ENCODE data around the gene NRP1.

Gene NRP1

DNA sequence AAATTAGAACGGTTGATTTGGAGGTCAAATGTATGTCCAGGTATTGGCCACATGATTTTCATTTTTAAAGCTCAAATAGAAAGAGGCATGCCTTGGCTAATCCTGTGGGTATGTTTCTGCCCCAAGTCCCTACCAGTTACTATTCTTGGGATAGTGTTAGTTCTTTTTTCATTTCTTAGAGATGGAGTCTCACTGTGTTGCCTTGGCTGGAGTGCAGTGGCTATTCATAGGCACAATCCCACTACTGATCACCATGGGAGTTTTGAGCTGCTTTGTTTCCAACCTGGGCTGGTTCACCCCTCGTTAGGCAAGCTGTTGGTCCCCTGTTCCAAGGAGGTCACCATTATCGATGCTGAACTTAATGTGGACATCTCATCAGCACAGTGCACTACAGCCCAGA lies 46.3 kb downstream of the NRP1 start:
- no peak for DNase-seq

DNA sequence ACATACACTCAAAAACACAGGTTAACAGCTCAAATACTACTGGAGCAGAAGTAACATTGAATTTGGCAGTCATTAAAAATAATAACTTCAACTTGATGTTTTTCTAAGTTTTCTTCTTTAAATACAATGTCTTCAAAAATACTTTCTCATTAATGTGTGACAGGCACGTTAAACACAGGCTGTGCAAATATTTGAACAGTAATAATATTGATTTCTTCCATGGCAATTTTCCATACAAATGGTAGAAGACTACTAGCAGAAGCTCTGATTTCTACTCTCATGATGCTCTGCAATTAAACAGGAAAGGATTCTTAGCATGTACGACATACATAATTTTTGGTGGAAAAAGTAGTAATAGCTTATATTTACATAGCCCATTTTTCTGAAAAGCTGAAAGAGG lies 47.4 kb downstream of the NRP1 start:
- DNase-seq, result no peak

DNA sequence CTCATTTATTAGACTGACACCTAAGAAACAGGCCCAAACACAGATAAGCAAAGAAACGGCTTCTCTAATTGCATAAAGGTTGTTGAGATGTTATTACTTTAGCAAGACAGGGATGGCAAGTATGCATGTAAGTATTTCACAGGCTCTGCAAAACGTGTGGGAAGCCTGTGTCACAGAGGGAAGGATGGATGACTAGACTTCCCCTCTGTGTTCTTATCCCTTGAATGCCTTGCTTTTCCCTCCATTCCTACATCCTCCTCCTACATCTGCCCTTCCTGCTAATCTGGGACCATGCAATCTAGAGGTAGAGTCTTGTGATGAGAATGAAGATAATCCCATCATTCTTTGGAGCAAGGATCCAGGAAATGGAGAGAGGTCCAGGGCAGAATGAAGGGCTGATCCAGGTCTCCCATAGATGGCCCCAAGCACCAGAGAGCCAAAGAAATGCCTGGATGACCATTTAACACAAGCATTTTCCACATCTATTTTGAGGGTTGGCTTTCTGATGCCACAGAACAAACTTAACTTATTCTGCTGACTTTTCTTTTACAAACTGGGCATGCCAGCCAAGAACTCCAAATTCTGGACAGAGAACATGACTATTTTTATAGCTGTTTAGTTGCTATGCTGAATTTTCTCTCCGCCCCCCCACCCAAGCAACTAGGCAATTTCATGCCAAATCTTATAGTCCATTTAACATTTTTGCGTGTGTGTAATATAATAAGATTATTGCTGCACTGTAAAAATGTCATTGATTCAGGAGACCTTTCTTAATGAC lies 48.1 kb downstream of the NRP1 start:
- DNase-seq, result no peak

DNA sequence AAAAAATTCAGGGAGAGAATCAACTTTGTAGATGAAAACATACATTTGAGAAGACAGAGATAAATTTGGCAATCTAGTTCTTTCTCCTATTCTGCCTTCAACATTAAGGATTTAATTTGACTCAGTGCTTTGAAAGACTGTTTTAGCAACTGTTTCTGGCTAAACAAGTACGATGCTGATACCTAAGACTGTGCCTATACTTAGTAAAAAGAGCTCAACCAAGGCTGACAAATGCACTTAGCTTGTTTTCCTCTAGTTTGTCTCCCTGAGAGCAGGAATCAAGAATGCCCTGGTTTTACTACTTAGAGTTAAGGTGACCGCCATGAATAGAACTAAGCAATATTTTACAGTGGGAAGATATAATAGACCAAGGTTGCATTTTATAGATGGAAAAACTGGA lies 49.5 kb downstream of the NRP1 start:
- no peak for DNase-seq

DNA sequence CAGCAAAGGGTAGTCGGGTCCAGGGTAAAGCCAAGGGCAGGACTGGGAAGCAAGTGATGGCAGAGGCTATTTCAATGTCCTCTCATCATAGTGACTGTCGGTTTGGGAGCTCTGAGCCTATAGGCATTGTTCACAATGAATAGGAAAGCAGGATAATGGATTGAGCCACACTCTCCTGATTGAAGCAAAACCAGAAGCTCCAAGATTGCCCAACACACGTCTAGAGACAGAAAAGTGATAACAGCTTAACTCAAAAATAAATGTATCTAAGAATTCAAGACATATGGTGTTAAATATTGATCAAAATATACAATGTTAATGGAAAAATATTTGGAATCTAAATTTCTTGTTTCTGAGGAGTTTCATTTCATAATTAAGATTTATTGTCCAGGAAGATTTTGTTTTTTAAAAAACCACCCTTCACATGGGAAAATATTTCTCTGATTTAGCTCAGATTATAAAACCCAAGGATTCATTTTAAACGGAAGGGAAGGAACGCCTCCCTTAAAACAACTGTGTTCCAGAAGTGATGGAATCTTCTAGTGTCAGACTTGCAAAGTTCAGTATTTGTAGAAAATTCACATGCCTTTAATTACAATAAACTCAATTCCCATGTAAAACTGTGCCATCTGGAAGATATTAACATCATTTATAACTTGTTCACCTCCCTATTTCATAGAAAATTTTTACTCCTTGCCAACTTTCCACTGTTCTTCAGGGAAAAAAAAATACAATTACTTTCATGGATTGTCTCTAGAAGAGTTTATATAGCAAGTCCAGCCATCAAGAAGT lies 54.5 kb downstream of the NRP1 start:
- no peak for DNase-seq

DNA sequence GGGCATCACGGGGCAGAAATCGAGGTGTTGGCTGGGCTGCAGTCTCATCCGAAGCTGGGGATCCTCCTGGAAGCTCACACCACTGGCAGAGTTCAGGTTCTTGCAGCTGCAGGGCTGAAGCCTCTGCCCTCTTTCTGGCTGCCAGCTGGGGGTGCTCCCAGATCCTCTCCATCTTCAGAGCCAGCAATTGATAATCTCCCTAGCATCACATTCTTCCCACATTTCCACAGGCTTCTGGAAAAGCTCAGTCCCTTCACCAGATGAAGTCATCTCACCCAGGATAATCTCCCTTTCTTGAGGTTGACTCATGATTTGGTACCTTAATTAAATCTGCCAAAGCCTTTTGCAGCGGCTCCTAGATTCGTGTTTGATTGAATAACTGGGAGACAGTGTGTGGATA lies 55.2 kb downstream of the NRP1 start:
- no peak for DNase-seq

DNA sequence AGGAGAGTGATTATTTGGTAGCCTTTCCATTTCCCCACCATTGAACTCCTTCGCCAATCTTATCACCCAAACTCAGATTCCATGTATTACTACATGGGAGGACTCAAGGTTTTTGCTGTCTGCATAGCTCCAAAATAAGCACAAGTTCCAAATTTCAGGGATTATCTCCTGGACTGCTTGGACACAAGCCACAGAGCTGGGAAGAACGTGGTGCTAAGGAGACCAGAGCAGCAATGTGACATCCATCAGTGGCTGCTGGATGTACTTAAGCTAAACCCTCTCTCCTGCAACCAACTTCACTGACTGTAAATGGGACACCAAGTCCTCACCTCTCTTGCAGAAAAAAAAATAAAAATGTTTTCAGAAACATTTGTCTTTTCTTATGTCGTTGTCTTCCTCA lies 56.3 kb downstream of the NRP1 start:
- no peak for DNase-seq

DNA sequence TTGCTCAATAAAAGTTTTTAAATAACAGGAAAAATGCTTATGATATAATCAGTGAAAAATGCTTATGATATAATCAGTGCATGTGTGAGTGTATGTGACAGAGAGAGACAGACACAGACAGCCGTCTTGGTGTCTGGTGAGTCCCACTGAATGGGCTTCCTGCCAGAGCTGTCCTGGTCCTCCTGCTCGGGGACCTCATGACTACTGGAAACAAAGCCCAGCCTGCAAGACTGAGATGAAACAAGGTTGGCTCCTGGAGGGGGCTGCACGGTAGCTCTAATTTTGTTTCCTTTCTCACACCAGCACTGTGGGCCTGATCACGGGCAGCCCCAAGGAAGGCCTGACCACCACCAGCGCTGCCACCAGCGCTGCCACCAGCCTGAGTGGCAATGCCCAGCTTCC lies 57.3 kb downstream of the NRP1 start:
- no peak for DNase-seq

DNA sequence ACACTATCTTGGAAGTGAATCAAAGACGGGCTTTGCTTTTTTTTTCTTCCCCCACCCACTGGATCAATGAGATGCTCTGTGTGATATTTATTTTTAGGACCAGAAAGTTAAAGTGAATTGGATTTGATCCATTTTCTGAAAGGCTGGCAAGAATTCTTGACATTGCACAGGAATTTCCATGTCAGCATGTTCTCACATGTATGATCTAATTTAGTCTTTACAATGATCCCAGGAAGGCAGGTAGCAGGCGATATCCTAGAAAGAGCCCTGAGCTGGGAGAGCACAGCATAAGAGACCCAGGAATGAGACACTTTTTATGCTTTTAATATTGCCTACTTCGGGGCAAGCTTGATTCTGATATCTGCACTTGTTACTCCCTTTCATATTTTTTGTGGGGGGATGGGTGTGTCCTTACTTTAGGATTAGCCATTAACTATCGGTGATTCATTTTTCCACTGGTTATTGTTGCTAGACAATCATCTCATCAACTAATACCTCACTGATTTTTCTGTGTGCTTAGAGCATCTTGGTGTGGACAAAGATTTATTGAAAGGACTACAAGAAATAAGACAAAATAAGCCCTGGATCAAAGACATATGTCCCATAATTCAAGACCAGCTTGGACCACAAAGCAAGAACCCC lies 58.1 kb downstream of the NRP1 start:
- no peak for DNase-seq

DNA sequence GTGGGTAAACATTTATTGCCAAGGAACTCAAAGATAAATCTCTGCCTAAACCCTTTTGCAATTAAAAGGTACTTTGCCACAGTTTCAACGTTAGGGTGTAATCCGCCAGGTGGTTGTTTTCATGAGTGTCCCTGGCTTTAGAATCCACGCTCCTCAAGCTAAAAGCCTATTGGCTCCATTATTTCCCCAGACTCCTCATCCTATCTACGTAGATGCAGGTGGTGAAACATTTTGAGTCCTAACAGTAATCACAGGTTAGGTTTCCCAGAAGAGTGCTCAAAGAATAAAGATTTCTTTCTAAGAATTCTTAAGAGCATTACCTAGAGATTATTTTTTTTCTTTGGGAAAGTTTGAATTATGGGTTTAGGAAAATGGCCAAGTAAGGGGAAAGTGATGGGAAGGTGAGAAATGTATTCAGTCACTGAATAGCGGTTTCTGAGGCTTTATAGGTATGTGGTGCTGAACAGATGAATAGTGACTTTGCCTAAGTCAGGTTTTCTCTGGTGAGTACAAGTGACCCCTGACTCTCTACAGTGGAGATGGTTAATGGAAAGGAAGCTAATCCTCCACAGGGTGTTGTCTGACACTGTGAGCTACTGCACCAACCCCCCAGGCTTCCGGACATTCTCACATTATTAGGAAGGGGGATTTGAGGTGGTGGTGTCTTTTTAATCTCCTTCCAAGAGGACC lies 60.2 kb downstream of the NRP1 start:
- no peak for DNase-seq

DNA sequence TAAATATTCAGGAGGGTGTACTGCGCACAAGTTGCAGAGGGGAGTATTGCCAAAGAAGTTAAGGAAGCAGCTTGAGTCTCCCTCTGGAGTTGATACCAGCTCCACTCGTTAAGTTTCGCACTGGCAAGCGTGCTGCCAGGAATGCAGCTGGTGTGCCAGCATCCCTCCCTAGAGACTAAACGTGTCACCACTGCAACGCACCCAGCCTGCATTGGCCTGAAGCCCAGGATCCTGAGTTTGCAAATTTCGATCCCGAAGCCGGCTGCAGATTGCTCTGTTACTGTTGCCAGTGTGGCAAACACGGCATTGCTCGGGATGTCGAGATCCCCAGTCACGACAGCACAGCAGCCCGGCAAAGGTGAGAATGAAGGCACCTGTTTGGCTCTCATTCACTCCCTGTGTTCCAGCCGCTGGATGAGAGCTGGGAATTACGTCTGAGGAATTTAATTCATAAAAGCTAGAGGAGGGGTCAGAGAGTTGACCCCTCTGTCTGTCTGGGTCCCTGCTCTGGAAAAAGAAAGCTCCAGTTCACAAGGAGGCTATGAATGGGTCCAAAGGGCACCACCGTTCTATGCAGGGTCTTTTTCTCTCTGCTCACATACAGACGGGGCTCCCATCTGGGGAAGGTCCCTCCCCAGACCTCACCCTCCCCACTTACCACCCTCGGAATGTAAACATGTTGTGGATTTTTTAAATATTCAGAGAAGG lies 61.0 kb downstream of the NRP1 start:
- no peak for DNase-seq

DNA sequence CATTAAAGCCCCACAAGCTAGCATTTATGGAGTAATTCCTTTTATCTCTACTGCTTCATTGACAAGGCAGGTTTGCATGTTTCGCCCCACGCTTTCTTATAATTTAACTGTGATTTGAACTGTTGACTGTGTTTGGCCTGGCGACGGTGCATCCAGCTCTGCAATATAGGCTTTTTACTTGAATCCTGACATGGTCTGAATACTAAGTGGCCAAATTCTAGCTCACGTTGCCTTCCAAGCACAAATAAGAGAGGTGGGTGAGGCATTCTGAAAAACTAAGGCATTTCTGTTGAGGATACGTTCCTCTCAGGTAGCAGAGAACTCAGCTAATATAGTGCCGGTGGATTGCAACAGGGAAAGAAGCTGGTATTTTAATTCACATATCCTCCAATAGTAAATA lies 61.8 kb downstream of the NRP1 start:
- no peak for DNase-seq

DNA sequence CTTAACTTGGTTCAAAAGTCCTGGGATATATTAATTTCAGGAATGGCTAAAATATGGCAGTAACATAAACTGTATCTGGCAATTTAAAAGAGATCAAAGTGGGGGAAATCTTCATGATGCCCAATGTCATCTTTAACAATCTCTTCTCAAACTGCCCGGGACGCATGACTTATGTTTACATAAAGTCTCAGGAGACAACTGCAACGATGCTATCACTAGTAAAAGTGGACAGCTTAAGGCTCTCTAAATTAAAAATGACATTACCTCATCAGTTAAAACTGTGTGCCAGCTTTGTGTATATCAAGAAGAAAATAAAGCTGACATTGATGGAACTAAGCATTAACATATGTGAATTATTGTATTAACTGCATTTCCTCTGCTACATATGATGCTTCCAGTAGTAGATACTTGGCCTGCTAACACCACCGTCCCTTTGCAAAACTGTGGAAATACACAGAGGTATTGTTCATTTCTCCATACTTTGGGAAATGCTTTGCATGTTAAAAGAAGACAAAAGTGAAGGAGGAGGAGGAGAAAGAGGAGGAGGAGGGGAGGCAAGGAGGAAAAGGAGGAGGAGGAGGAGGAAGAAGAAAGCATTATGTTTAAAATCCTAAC lies 62.4 kb downstream of the NRP1 start:
- DNase-seq, result no peak

DNA sequence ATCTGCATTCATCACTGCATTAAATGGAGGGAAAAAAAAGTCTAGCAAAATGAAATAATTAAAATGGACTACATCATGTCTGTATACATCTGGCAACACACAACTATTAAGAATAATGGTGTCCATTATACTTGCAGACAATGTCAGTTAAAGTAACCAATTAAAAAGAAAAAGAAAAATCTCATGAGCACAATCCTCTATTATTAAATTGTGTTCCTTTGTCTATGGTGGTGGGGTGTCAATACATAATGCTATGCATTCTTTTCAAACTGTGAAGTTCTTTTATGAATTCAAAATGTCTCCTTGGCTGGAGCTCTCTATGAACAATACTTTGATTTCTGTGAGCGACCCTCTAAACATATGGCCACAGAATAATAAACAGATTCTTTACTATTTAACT lies 63.5 kb downstream of the NRP1 start:
- DNase-seq, result no peak

DNA sequence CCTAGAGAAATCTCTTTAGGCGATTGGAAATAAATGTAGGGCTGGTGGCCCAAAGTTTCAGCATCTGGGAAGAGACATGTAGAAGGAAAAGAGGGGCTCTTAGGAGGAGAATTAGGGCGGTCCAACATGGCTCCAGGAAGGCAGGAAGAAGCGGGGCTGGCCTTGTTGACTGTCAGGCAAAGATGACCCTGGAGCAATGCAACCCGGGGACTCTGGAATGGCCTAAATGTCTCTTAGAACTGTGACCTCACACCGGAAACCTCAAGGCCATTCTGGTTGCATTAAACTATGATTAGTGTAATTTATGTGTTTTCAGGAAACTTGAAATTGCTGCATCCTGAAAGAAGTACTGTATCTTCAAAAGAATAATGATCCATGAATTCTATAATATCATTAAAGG lies 66.8 kb downstream of the NRP1 start:
- DNase-seq, result no peak

DNA sequence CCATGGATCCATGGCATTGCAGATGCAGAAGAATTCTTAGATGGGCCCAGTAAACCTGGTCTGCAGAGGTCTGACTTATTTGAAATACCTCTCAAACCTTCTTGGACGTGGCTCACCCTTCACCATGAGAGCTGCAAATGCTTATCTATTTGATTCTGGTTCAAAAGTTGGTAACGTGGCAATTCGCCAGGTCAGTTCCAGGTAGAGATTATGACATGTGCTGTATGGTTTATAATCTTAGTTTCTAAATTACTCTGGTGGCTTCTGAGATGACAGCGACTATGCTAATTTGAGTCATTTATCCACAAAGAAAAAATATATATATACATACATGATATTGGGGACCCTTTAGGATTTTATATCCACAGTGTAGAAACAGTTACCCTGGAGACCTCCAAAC lies 68.8 kb downstream of the NRP1 start:
- no peak for DNase-seq

DNA sequence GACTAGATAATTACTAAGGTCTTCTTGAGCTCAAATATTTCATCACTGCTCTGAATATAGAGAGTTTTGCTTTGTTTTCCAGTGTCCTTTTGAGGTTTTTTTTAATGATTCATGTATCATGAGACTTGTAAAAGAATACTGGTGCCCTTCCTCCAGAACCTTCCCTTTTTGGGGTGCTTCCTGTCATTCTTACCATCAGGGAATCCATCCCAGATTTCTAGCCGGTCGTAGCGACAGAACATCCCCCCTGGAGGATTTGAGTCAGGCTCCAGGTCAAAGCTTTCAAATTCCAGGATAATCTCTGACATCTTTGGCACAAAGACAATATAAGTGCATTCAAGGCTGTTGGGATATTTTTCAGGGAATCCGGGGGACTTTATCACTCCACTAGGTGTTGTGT lies 71.0 kb downstream of the NRP1 start:
- no peak for DNase-seq

DNA sequence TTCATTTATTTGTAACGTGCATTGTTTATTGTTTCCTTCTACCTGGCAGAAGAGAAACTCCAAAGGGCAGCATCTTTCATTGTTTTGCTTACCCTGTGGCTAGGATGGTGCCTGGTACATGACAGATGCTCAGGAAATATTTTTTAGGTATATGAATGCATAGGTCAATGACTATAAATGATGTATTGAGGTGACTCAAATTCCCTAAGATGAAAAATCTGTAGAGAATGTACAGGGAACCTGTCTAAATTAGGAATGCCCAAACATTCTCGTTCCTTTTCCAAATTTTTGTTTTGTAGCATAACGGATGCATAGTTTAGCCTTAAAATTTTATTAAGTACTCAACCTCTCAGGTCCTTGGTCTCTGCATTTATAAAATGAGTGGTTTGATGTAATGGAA lies 71.6 kb downstream of the NRP1 start:
- no peak for DNase-seq

DNA sequence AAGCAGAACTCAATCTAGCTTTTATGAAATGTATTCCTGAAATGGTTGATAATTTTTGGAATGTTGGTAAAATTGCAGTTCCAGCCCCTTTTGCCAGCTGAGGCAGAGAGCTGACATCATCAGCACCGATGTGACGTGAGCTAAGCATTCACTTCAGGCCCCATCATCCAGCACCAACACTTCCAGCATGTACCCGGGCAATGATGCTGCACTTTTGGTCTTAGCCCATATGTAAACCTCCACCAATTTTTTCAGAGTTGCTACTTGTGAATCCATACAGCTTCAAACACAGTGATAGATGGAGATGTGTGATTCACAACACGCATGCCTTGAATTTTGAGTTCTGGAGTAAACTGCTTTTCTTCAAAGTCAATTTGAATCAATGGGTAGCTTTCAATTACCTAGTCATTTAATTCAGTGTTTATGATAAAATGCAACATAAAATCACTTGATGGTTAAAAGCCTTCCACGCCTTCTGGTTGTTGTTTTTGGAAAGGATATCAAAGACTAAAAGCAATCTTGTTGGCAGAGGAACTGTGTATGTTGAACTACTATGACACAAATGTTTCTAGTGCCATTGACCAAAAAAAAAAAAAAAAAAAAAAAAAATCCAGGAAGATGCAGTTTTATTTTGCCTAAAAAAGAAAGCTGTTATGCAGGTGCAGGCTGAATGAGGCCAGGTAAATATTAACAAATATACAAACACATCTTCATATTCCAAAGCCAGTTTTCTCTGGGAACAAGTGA lies 73.9 kb downstream of the NRP1 start:
- DNase-seq, result no peak

DNA sequence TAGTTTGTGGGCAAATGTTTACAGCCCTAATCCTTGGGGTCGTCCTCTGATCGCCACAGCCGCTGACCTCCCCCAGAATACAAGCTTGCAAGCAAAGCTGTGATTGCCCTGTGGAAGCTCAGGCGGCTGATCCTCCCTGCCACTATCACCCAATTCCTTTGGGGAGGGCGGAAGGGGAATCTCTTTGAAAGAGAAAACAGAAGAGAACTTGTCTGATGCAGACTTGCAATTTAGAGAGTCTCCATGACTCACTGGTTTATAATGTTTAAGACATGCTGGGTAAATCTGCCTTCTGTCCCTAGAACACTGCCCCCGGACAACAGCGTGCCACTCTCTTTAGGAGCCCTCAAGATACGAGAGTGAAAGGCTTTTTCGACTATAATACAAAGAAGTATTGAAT lies 75.5 kb downstream of the NRP1 start:
- no peak for DNase-seq

DNA sequence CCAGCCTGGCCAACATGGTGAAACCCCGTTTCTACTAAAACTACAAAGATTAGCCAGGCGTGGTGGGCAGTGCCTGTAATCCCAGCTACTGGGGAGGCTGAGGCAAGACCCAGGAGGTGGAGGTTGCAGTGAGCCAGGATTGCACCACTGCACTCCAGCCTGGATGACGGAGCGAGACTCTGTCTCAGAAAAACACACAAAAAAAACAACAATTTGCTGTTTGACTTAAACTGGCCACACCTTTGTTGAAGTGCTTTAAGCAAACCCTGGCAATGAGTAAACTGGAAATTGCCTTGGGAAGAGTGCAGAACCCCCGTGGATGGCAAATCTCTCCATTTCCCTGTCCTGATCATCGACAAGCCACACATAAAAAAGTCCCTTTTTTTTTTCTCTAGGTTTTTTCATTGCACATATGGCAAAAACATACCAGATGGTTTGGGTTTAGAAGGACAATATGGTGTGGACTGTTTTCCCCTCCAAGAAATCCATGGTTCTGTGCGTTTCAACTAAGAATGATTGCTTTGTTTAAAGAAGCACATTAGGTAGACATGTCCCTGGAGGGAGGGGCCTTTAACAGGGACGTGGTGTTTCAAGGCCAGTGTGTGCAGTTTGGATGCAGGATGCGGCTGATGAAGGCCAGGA lies 76.9 kb downstream of the NRP1 start:
- DNase-seq, result no peak
